ENCODE measurements around the gene OR6X1.

The OR6X1 gene

GRCh38 chr11:123754101-123754568 is at the start of gene OR6X1:
OR6X1 (minus strand) TSS chr11:123754518; CDS start chr11:123754518, 0 bp downstream.
- DNase-seq (ENCODE audit: low spot score): no peak

- no peak for DNase-seq (ENCODE audit: low spot score)
Measured at GRCh38 chr11:123801765-123802164, 47.4 kb upstream of the OR6X1 start.

- DNase-seq (ENCODE audit: low spot score): no peak
Measured at GRCh38 chr11:123800036-123800435, 45.7 kb upstream of the OR6X1 start.

- no peak for DNase-seq (ENCODE audit: low spot score)
Measured at GRCh38 chr11:123799438-123799837, 45.1 kb upstream of the OR6X1 start.

- no peak for DNase-seq (ENCODE audit: low spot score)
Measured at GRCh38 chr11:123798513-123799252, 44.4 kb upstream of the OR6X1 start.

- no peak for DNase-seq (ENCODE audit: low spot score)
Measured at GRCh38 chr11:123798079-123798478, 43.8 kb upstream of the OR6X1 start.

GRCh38 chr11:123797541-123797940 is 43.2 kb upstream of the OR6X1 start:
- DNase-seq (ENCODE audit: low spot score): no peak

GRCh38 chr11:123797114-123797513 is 42.8 kb upstream of the OR6X1 start:
- no peak for DNase-seq (ENCODE audit: low spot score)

GRCh38 chr11:123796226-123796625 is 41.9 kb upstream of the OR6X1 start:
- no peak for DNase-seq (ENCODE audit: low spot score)

- no peak for DNase-seq (ENCODE audit: low spot score)
Measured at GRCh38 chr11:123783536-123783935, 29.2 kb upstream of the OR6X1 start.

- DNase-seq (ENCODE audit: low spot score): no peak
Measured at GRCh38 chr11:123778511-123778910, 24.2 kb upstream of the OR6X1 start.

- DNase-seq (ENCODE audit: low spot score): no peak
Measured at GRCh38 chr11:123775715-123776549, 21.6 kb upstream of the OR6X1 start.

- no peak for DNase-seq (ENCODE audit: low spot score)
Measured at GRCh38 chr11:123775289-123775688, 21.0 kb upstream of the OR6X1 start.

- no peak for DNase-seq (ENCODE audit: low spot score)
Measured at GRCh38 chr11:123773959-123774358, 19.6 kb upstream of the OR6X1 start.

- DNase-seq (ENCODE audit: low spot score): no peak
Measured at GRCh38 chr11:123773026-123773425, 18.7 kb upstream of the OR6X1 start.

GRCh38 chr11:123771664-123772063 is 17.3 kb upstream of the OR6X1 start:
- no peak for DNase-seq (ENCODE audit: low spot score)

GRCh38 chr11:123770712-123771111 is 16.4 kb upstream of the OR6X1 start:
- no peak for DNase-seq (ENCODE audit: low spot score)

- DNase-seq (ENCODE audit: low spot score): no peak
Measured at GRCh38 chr11:123765601-123766000, 11.3 kb upstream of the OR6X1 start.

- no peak for DNase-seq (ENCODE audit: low spot score)
Measured at GRCh38 chr11:123762422-123762821, 8.1 kb upstream of the OR6X1 start.

GRCh38 chr11:123760894-123761293 is 6.6 kb upstream of the OR6X1 start:
- no peak for DNase-seq (ENCODE audit: low spot score)

- DNase-seq (ENCODE audit: low spot score): no peak
Measured at GRCh38 chr11:123757976-123758375, 3.7 kb upstream of the OR6X1 start.

- no peak for DNase-seq (ENCODE audit: low spot score)
Measured at GRCh38 chr11:123755813-123756212, 1.5 kb upstream of the OR6X1 start.

GRCh38 chr11:123755344-123755743 is 1.0 kb upstream of the OR6X1 start:
- no peak for DNase-seq (ENCODE audit: low spot score)
